GM12872 (cell line): ENCODE results near the gene DNASE1L2.

Experiments used
- TF ChIP-seq, protein P1 (sequence below): IDR thresholded peaks from 3 replicates; pipeline ENCODE4 v1.5.1; 2011; ENCODE audit warnings: low read depth, mild to moderate bottlenecking, low read length, moderate library complexity; ENCODE audit not compliant: insufficient read depth

The DNASE1L2 gene

DNA sequence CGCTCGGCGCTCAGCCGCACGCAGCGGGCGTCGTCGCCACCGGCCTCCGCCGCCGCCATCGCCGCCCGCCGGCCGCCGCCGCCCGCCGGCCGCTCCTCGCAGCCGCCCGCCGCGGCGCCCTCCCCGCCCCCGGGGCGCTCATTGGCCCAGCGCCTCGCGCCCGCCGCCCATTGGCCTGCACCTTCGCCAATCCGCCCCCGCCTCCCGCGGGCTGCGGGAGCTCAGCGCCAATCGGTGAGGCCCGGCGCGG is 21.6 kb upstream of the DNASE1L2 start, which contains the start of gene PGP:
PGP (minus strand) TSS at position 122 of the 250 bp plus-strand sequence; CDS start at position 59, 63 bp downstream.
- TF ChIP-seq, protein P1, sequence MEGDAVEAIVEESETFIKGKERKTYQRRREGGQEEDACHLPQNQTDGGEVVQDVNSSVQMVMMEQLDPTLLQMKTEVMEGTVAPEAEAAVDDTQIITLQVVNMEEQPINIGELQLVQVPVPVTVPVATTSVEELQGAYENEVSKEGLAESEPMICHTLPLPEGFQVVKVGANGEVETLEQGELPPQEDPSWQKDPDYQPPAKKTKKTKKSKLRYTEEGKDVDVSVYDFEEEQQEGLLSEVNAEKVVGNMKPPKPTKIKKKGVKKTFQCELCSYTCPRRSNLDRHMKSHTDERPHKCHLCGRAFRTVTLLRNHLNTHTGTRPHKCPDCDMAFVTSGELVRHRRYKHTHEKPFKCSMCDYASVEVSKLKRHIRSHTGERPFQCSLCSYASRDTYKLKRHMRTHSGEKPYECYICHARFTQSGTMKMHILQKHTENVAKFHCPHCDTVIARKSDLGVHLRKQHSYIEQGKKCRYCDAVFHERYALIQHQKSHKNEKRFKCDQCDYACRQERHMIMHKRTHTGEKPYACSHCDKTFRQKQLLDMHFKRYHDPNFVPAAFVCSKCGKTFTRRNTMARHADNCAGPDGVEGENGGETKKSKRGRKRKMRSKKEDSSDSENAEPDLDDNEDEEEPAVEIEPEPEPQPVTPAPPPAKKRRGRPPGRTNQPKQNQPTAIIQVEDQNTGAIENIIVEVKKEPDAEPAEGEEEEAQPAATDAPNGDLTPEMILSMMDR = no peak

DNA sequence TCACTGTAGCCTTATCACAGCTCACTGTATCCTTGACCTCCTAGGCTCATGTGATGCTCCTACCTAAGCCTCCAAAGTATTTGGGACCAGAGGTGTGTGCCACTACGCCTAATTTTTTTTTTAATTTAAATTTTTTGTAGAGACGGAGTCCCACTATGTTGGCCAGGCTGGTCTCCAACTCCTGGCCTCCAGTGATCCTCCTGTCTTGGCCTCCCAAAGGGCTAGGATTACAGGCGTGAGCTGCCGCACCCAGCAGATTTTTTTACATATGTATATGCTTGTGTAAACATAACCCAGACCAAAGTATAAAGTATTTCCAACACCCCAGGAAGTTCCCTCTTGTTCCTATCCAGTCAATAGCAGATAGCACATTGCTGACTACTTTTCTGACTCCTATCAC is 19.9 kb upstream of the DNASE1L2 start:
- TF ChIP-seq, protein P1 = no peak

DNA sequence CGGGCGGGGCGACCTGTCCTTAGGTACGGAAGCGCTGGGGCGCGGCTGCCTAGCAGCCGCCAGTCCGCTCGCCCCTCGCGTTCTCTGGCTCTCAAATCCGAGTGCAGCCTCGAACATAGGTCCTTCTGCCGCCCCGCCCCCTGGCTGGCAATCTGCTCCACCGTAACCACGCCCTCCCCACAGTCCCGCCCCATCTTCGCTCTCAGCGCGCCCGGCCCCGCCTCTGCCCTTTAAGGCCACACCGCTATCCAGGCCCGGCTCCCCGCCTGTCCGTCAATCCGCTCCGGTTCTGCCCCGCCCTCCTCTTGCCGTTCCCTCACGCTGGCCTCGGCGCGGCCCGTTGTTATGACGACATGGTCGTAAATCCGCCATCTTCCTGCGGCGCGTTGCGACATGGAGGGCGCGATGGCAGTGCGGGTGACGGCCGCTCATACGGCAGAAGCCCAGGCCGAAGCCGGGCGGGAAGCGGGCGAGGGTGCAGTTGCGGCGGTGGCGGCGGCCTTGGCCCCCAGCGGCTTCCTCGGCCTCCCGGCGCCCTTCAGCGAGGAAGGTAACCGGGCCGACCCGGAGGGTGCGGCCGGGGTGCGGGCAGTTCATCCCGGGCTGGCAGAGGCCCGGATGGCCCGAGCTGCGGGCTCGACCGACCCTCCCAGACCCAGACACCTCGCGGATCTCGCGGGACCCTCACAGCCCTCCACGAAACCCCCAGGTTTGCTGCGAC is 12.9 kb upstream of the DNASE1L2 start, which contains the start of gene E4F1:
E4F1 (plus strand) TSS at position 371 of the 721 bp plus-strand sequence; CDS start at position 394, 23 bp downstream.
- TF ChIP-seq, protein P1 = no peak

- TF ChIP-seq, protein P1 = 0 out of 3 replicates have a peak, but pooled peaks have one; percentile 13
Observed at GRCh38 chr16:2223942-2224486, 12.2 kb upstream of the DNASE1L2 start.

DNA sequence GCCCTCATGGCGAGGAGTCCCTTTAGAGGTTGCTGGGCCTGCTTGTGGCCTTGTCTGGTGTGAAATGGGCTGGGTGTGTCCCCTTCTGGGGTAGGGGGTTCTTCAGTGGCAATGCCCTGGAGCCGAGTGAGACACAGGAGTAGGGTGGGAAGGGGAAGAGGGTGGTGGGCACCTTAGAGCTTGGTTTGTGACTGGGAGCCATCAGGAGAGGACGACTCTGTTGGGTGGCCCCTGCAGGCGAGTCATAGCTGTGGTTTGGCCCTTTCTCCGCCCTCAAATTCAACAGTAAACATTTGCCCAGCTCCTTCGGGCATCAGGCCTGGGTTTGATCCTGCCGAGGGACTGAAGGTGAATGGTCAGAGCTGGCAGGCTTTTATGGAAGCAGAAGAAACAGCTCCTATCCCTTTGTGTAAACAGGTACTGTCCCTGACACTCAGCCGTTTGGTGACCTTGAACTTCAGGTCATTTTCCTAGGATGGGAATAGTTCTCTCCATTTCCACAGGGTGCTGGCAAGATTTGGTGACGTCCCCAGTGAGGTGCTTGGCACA is 9.9 kb upstream of the DNASE1L2 start:
- TF ChIP-seq, protein P1 = no peak

DNA sequence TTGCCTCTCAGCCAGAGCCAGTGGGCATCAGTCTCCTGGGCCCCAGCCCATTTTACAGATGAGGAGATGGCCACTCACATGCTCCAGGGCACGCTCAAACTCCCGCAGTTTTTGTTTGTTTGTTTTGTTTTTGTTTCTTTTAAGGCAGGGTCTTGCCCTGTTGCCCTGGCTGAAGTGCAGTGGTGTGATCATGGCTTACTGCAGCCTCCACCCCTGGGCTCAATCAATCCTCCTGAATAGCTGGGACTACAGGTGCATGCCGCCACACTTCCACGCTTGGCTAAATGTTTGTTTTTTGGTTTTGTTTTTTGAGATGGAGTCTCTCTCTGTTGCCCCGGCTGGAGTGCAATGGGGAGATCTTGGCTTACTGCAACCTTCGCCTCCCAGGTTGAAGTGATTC is 9.3 kb upstream of the DNASE1L2 start:
- TF ChIP-seq, protein P1 = no peak

DNA sequence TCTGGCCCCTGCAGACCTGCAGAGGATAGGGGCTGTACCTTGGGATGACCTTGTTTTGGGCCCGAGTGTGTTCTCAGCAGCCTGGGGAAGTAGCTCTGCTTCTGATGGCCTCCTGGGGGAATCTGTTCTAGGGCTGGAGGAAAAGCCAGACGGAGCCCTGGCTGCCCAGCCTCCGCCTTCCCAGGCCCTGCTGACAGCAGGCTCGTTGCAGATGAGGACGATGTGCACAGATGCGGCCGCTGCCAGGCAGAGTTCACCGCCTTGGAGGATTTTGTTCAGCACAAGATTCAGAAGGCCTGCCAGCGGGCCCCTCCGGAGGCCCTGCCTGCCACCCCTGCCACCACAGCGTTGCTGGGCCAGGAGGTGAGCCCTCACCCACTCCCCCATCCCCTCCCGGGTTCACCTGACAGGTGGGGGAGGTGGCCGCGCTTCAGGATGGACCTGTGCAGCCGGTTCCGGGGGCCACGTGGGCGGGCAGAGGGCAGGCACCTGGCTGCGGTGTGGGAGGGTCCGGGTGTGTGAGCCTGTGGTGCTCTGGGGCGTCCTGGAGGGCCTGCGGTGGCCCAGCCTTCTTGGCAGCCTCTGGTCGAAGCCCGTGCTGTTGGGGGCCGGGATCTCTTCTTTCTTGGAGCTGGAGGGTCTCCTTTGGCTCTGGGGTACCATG is 8.0 kb upstream of the DNASE1L2 start:
- TF ChIP-seq, protein P1 = no peak
